Uterus (tissue), 2 donors: ENCODE data around the gene TMPRSS13.

Experiments
- CTCF ChIP-seq, 4 experiments: fragments of 200-600 bp in 2 of 4; fragments of 450-650 bp in 2 of 4; sonication (generic) in 2 of 4; IDR thresholded peaks; one replicate each; pipeline ENCODE4 v1.5.1; 2016 to 2019; ENCODE audit warnings: antibody characterized with exemption in 4 of 4, mild to moderate bottlenecking in 2 of 4, moderate library complexity in 1 of 4
- POLR2A ChIP-seq, 2 donors: fragments of 450-650 bp; IDR thresholded peaks; one replicate each; pipeline ENCODE4 v1.6.1; 2016; ENCODE audit warnings: antibody characterized with exemption in 2 of 2, mild to moderate bottlenecking in 1 of 2, moderate library complexity in 1 of 2

GRCh38 chr11:117930668-117931330, 1.6 kb upstream of the TMPRSS13 start:
- no peak for TF ChIP-seq CTCF (IDR thresholded peaks at IDR 0.05)
- no peak for TF ChIP-seq POLR2A (IDR thresholded peaks at IDR 0.05)
